WTC11 (cell line): ENCODE results near the gene NKAP. TPM values are rescaled to one million over a fixed set of nuclear protein-coding genes. Genes with fewer than 3 reads are reported as not detected.

ENCODE experiments used
- ATAC-seq: fragments of 200-7000 bp; cut with Tn5 transposase; 2 replicates; pipeline ENCODE4 v1.10.0; 2021; ENCODE audit warnings: mild to moderate bottlenecking, moderate library complexity
- Bru-seq: library from RNA; stranded (reverse); fragments of 400-500 nt; gene quantifications from one replicate; lab custom pipeline; 2021; lab: Mats Ljungman, UMichigan
- CTCF ChIA-PET: fragments of 300-600 bp; sonication (Branson Sonifier 250); formaldehyde crosslinking; loops from one replicate; lab custom pipeline; 2021; ENCODE audit warnings: antibody characterized with exemption; lab: Charles Lee
- POLR2A ChIA-PET: fragments of 350-600 bp; sonication (Branson Sonifier 250); formaldehyde crosslinking; loops from one replicate; lab custom pipeline; 2021; ENCODE audit warnings: antibody characterized with exemption; lab: Charles Lee
- DNase-seq: peaks from one replicate; pipeline ENCODE4 v3.0.0; 2021; ENCODE audit warnings: low spot score
- H3K27ac Mint-ChIP-seq: 2 replicates; pipeline ENCODE4 v1.8.0; 2021; ENCODE audit warnings: mixed read lengths
- H3K27me3 Mint-ChIP-seq: 2 replicates; pipeline ENCODE4 v1.8.0; 2021; ENCODE audit warnings: low read depth, mild to moderate bottlenecking, moderate library complexity, mixed read lengths
- H3K36me3 Mint-ChIP-seq: 2 replicates; pipeline ENCODE4 v1.8.0; 2021; ENCODE audit warnings: mixed read lengths
- H3K4me1 Mint-ChIP-seq: 2 replicates; pipeline ENCODE4 v1.8.0; 2022; ENCODE audit warnings: mixed read lengths
- H3K4me3 Mint-ChIP-seq: 2 replicates; pipeline ENCODE4 v1.8.0; 2021; ENCODE audit warnings: mild to moderate bottlenecking, moderate library complexity, mixed read lengths
- H3K9me3 Mint-ChIP-seq: 2 replicates; pipeline ENCODE4 v1.8.0; 2021; ENCODE audit warnings: mixed read lengths
- AFF4 ChIP-seq: sonication (generic); formaldehyde crosslinking; IDR thresholded peaks from 2 replicates; pipeline ENCODE4 v1.8.1; 2023; ENCODE audit warnings: mild to moderate bottlenecking, missing genetic modification reagents, borderline replicate concordance
- ATF2 ChIP-seq: sonication (generic); formaldehyde crosslinking; IDR thresholded peaks from 2 replicates; pipeline ENCODE4 v1.8.1; 2022; ENCODE audit warnings: low read depth, missing genetic modification reagents, borderline replicate concordance
- CDX4 ChIP-seq: fragments of 250-450 bp; sonication (Bioruptor Pico); IDR thresholded peaks from 2 replicates; pipeline ENCODE4 v1.9.0; 2021; ENCODE audit warnings: moderate library complexity, mild to moderate bottlenecking, inconsistent platforms, borderline replicate concordance
- ELF4 ChIP-seq: sonication (generic); formaldehyde crosslinking; IDR thresholded peaks from 2 replicates; pipeline ENCODE4 v1.8.1; 2022; ENCODE audit warnings: low read depth, mild to moderate bottlenecking, moderate library complexity, missing genetic modification reagents
- FOXK1 ChIP-seq: sonication (generic); formaldehyde crosslinking; IDR thresholded peaks from 2 replicates; pipeline ENCODE4 v1.8.0; 2022; ENCODE audit warnings: mild to moderate bottlenecking, moderate library complexity, missing genetic modification reagents
- GABPB1 ChIP-seq: sonication (generic); formaldehyde crosslinking; IDR thresholded peaks from 2 replicates; pipeline ENCODE4 v1.8.1; 2023; ENCODE audit warnings: mild to moderate bottlenecking, missing genetic modification reagents
- GRHL2 ChIP-seq: fragments of 250-450 bp; sonication (Bioruptor Pico); IDR thresholded peaks from 2 replicates; pipeline ENCODE4 v1.8.0; 2022; ENCODE audit warnings: mild to moderate bottlenecking, moderate library complexity; ENCODE audit not compliant: insufficient replicate concordance, severe bottlenecking
- HMGA2 ChIP-seq: fragments of 250-450 bp; sonication (Bioruptor Pico); IDR thresholded peaks from 2 replicates; pipeline ENCODE4 v1.4.0; 2021; ENCODE audit warnings: mild to moderate bottlenecking, moderate library complexity
- HMGXB4 ChIP-seq: sonication (generic); formaldehyde crosslinking; IDR thresholded peaks from 2 replicates; pipeline ENCODE4 v1.8.1; 2023; ENCODE audit warnings: mild to moderate bottlenecking, moderate library complexity, missing genetic modification reagents
- MLX ChIP-seq: sonication (generic); formaldehyde crosslinking; IDR thresholded peaks from 2 replicates; pipeline ENCODE4 v1.8.1; 2023; ENCODE audit warnings: mild to moderate bottlenecking, missing genetic modification reagents, moderate library complexity
- NFYB ChIP-seq: sonication (generic); formaldehyde crosslinking; conservative IDR thresholded peaks from 2 replicates; pipeline ENCODE4 v1.8.0; 2022; ENCODE audit warnings: low read depth, missing genetic modification reagents
- NR3C1 ChIP-seq: sonication (generic); formaldehyde crosslinking; conservative IDR thresholded peaks from 2 replicates; pipeline ENCODE4 v1.8.1; 2023; ENCODE audit warnings: low read depth, mild to moderate bottlenecking, missing genetic modification reagents
- PREB ChIP-seq: sonication (generic); formaldehyde crosslinking; IDR thresholded peaks from 2 replicates; pipeline ENCODE4 v1.8.1; 2022; ENCODE audit warnings: mild to moderate bottlenecking, missing genetic modification reagents, moderate library complexity, borderline replicate concordance
- SMAD4 ChIP-seq: sonication (generic); formaldehyde crosslinking; IDR thresholded peaks from 2 replicates; pipeline ENCODE4 v1.8.0; 2022; ENCODE audit warnings: mild to moderate bottlenecking, missing genetic modification reagents
- SP1 ChIP-seq: sonication (generic); formaldehyde crosslinking; conservative IDR thresholded peaks from 2 replicates; pipeline ENCODE4 v1.8.1; 2022; ENCODE audit warnings: missing genetic modification reagents
- TP53 ChIP-seq: sonication (generic); formaldehyde crosslinking; IDR thresholded peaks from 2 replicates; pipeline ENCODE4 v1.8.1; 2023; ENCODE audit warnings: mild to moderate bottlenecking, missing genetic modification reagents
- ZMAT4 ChIP-seq: fragments of 250-450 bp; sonication (Bioruptor Pico); IDR thresholded peaks from 2 replicates; pipeline ENCODE4 v1.9.0; 2021; ENCODE audit warnings: mild to moderate bottlenecking
- ZNF121 ChIP-seq: sonication (generic); formaldehyde crosslinking; IDR thresholded peaks from 2 replicates; pipeline ENCODE4 v1.8.0; 2023; ENCODE audit warnings: missing genetic modification reagents
- long read RNA-seq, 3 experiments: library from RNA in 1 of 3; library from capped mRNA in 1 of 3; library from polyadenylated mRNA in 1 of 3; unstranded in 2 of 3; stranded (forward) in 1 of 3; transcript quantifications; one replicate each; pipeline ENCODE4 v2.0.0, GENCODE V29; 2021
- total RNA-seq: library from RNA; stranded (reverse); gene quantifications from 3 replicates; pipeline ENCODE4 v1.2.3, GENCODE V29; 2021

NKAP gene
- total RNA-seq = 6.4 to 6.9 TPM (median 6.7 TPM) in 3 replicates
- percentile 57 among the genes with signal in this experiment for Bru-seq, nascent RNA
- long read RNA-seq, experiment 1, full-length matches to known transcripts = 47 of 48 reads
- long read RNA-seq, experiment 1, partial matches to known transcripts = 0 of 48 reads
- long read RNA-seq, experiment 1, other reads (novel, unspliced or antisense) = 1 of 48 reads
- long read RNA-seq, experiment 2, full-length matches to known transcripts = 17 of 27 reads
- long read RNA-seq, experiment 2, partial matches to known transcripts = 5 of 27 reads
- long read RNA-seq, experiment 2, other reads (novel, unspliced or antisense) = 5 of 27 reads
- long read RNA-seq, experiment 3, full-length matches to known transcripts = 40 of 52 reads
- long read RNA-seq, experiment 3, partial matches to known transcripts = 7 of 52 reads
- long read RNA-seq, experiment 3, other reads (novel, unspliced or antisense) = 5 of 52 reads

- no peaks in the 10 kb centered on the region for H3K9me3 Mint-ChIP-seq
Measured at GRCh38 chrX:119943185-119943988, at the start of gene NKAP. Gene NKAP (minus strand): TSS chrX:119943751. CDS start chrX:119943605, 146 bp downstream.

GRCh38 chrX:119991005-119991787 is 47.6 kb upstream of the NKAP start:
- Mint-ChIP-seq H3K36me3 (no peaks in the 10 kb centered on the region), H3K27me3 (peaks cover 100% of the 10 kb centered on the region), H3K27ac (no peak overlapping the region), H3K4me3 (peak overlapping the region; percentile 78), H3K4me1 (peaks cover 17% of the 10 kb centered on the region), H3K9me3 (no peaks in the 10 kb centered on the region)
- DNase-seq (peak; percentile 36), ATAC-seq (peak; percentile 71)
- ChIA-PET CTCF (interaction anchor here (0.8 to 1.6 kb wide), 4 partner anchors 10 to 222 kb away, joined by 3 to 8 read pairs (median 3); no protein-coding TSS in a partner anchor), POLR2A (interaction anchor here (0.7 kb wide), 1 partner anchor 8 kb away, joined by 3 read pairs; no protein-coding TSS in a partner anchor)
- no peak for TF ChIP-seq SMAD4 (CRISPR knock-in tag)
- TF ChIP-seq GRHL2 (CRISPR knock-in tag) = no peak
- no peak for TF ChIP-seq GABPB1 (CRISPR knock-in tag)
- TF ChIP-seq ATF2 (CRISPR knock-in tag) = no peak
- TF ChIP-seq CDX4 (CRISPR knock-in tag) = no peak
- TF ChIP-seq AFF4 (CRISPR knock-in tag) = no peak
- no peak for TF ChIP-seq NR3C1 (CRISPR knock-in tag)
- no peak for TF ChIP-seq ELF4
- no peak for TF ChIP-seq HMGA2 (CRISPR knock-in tag)
- no peak for TF ChIP-seq TP53 (CRISPR knock-in tag)
- TF ChIP-seq MLX (CRISPR knock-in tag) = no peak
- no peak for TF ChIP-seq PREB (CRISPR knock-in tag)
- no peak for TF ChIP-seq ZNF121

More at GRCh38 chrX:119943185-119943988, at the start of gene NKAP:
- peak within 1 kb of the TSS; percentile 97 for H3K4me3 Mint-ChIP-seq
- POLR2A ChIA-PET = no interaction called here
- peak; percentile 45 for TF ChIP-seq SP1 (CRISPR knock-in tag)
- peak; percentile 99 for TF ChIP-seq FOXK1 (CRISPR knock-in tag)
- peak; percentile 37; the same call in 1 of the 2 replicates for TF ChIP-seq HMGXB4 (CRISPR knock-in tag)
- TF ChIP-seq ZMAT4 (CRISPR knock-in tag) = no peak
- TF ChIP-seq NFYB = no peak
- peak; percentile 75 for TF ChIP-seq GABPB1 (CRISPR knock-in tag)
- CTCF ChIA-PET = interaction anchor here (1.8 kb wide), 1 partner anchor 56 kb away, joined by 6 read pairs; no protein-coding TSS in a partner anchor
- DNase-seq (peak; percentile 76), ATAC-seq (peak; percentile 95)
- peaks cover 4% of the 10 kb centered on the region; the same call in 1 of the 2 replicates for H3K4me1 Mint-ChIP-seq
- H3K36me3 Mint-ChIP-seq = no peaks in the 10 kb centered on the region
- H3K27ac Mint-ChIP-seq = peak within 1 kb of the TSS; percentile 97
- H3K27me3 Mint-ChIP-seq = no peaks in the 10 kb centered on the region
